KBM-7 (cell line): Measurements from ENCODE around the gene ANXA1.
A peak's percentile ranks its signal among the peaks of the same experiment; 100 is the strongest.
"Not testable (repeated sequence)": the region's sequence is repeated elsewhere in the genome, so short reads cannot be mapped to it uniquely, and the experiment has no call there.

Experiments
- DNase-seq: peaks from one replicate; pipeline ENCODE4 v3.0.0-alpha.2; 2015
- in situ Hi-C: fragments of 300-500 bp; cut with MboI; formaldehyde crosslinking; loops from 2 replicates; pipeline ENCODE4 v1.14.3; 2020; ENCODE audit warnings: low sequenced_read_pairs, low pct_unique_long_range_greater_than_20kb, mixed read lengths

The ANXA1 gene

DNA sequence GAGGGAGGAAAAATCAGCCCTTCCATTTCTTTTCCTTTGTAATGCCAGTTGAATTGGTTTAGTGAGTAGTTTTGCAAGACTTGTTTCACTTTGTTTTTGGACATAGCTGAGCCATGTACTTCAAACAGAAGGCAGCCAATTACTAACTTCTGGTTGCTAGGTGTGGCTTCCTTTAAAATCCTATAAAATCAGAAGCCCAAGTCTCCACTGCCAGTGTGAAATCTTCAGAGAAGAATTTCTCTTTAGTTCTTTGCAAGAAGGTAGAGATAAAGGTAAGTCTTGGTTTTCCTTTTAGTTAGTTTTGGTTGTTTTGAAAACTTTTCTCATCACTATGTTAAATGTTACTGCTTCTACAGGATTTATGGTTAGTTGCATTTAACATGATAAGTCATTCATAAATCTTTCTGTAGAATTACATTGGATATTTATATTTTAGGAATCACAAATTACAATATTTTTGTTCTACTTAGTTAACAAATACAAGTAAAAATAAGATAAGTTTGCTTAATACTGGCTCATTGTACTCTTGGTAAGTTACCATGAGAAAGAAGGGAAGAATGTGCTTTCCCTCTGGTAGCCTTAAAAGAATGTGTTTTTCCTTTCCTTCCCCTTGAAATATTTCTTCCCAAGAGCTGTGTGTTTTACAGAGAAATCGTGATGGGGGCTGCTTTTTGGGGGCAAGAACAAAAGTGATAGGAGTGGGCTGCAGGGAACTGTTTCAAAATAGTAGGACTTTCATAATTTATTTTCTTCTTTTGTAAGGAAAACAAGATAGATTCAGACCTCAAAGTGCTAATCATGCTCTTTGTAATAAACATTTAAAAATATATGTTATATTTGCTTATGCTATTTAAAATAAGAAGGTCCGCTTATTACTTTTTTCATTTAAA lies at the start of gene ANXA1:
TSS of gene ANXA1 (plus strand) at position 213 of the 890 bp plus-strand sequence. CDS start 6,671 bp downstream, outside the sequence.
- DNase-seq = peak; percentile 58
- in situ Hi-C loops = no loop called here

DNA sequence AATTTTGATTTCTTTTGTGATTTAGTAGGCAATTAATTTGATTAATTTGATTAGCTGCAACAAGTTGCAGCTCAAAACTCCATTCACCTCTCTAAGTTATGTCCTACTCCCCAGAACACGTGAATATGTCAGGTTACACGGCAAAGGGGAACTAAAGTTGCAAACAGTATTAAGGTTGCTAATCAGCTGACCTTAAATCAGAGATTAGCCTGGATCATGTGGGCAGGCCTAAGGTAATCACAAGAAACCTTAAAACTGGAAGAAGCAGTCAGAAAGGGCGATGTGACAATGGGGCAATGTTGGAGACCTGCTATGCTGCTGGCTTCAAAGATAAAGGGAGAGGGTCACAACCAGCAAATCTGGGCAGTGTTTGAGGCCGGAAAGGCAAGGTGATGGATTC lies 47.3 kb upstream of the ANXA1 start:
- no peak for DNase-seq
- in situ Hi-C loops = no loop called here

GRCh38 chr9:73104921-73105320 lies 46.7 kb upstream of the ANXA1 start:
- DNase-seq = no peak
- in situ Hi-C loops = no loop called here

DNA sequence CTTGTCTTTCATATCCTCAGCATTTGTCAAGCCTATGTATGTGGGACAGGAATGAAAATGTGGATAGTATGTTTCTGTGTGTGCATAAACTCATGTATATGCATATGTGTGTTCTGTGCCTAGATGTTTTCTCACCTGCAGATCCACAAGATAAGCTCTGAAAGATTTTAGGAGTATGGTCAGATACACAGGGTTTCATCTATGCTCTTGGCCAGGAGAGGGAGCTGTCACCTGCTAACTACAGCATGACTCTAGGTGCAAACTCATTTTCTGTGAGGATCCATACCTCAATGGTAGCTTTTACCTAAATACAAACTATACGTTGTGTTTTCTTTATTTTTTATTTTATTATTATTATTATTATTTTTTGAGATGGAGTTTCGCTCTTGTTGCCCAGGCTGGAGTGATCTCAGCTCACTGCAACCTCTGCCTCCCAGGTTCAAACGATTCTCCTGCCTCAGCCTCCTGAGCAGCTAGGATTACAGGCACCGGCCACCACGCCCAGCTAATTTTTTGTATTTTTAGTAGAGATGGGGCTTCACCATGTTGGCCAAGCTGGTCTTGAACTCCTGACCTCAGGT lies 44.1 kb upstream of the ANXA1 start:
- in situ Hi-C loops = not testable (repeated sequence)
- peak; percentile 57 for DNase-seq

DNA sequence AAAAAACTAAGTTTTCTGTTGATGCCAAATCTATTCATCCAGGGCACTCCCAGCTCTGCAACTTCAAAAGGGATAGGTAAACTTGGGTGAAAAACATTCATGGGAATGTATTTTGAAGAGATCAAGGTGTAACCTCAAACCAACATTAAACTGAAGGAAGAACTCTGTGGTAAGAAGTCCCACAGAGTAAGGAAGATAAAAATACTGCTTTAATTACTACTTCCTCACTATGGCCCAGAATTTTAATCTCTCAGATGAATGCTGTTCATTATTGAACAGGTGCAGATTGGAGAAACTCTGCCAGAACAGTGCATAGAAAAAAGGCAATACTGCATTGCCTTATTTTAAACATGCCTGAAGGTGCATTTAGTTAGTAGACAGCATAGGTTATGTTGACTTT lies 37.6 kb upstream of the ANXA1 start:
- in situ Hi-C loops = no loop called here
- no peak for DNase-seq

- DNase-seq = no peak
- in situ Hi-C loops = no loop called here
Observed at GRCh38 chr9:73114958-73115357, 36.7 kb upstream of the ANXA1 start.

- in situ Hi-C loops = no loop called here
- no peak for DNase-seq
Observed at GRCh38 chr9:73116031-73116430, 35.6 kb upstream of the ANXA1 start.

- in situ Hi-C loops = no loop called here
- DNase-seq = no peak
Observed at GRCh38 chr9:73116880-73117279, 34.8 kb upstream of the ANXA1 start.

GRCh38 chr9:73118286-73118685 lies 33.4 kb upstream of the ANXA1 start:
- no peak for DNase-seq
- in situ Hi-C loops = no loop called here

DNA sequence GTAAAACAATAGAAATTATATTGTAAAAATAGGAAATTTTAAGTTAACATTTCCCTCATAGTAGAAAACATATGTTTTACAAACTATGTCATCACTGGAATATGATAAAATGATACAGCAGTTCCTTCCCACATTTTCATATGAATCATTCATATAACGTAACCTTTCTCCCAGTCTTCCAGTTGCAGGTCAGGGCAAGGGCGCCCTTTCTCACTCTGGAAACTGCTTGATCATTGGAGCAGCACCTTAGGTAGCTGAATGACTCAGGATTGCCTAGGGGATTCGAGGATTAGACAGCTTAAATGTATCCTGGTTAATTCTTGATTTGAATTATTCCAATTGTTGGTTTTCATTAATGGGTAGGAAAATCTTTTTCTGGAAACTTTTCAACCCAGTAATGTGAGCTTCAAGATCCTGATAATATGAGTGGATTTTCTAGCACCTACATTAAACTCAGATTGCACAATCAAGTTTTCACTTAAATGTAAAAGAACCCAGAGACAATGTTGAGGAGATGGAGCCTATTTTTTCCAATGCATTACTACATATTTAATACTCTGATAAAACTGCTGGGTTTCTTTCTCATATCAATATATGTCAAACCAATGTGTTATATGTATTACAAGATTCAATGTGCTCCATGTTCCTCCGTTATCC lies 32.6 kb upstream of the ANXA1 start:
- DNase-seq = no peak
- in situ Hi-C loops = no loop called here

GRCh38 chr9:73121375-73121935 lies 30.2 kb upstream of the ANXA1 start:
- DNase-seq = no peak
- in situ Hi-C loops = no loop called here

- in situ Hi-C loops = no loop called here
- no peak for DNase-seq
Observed at GRCh38 chr9:73125651-73126050, 26.0 kb upstream of the ANXA1 start.

GRCh38 chr9:73129941-73130685 lies 21.6 kb upstream of the ANXA1 start:
- in situ Hi-C loops = no loop called here
- no peak for DNase-seq

DNA sequence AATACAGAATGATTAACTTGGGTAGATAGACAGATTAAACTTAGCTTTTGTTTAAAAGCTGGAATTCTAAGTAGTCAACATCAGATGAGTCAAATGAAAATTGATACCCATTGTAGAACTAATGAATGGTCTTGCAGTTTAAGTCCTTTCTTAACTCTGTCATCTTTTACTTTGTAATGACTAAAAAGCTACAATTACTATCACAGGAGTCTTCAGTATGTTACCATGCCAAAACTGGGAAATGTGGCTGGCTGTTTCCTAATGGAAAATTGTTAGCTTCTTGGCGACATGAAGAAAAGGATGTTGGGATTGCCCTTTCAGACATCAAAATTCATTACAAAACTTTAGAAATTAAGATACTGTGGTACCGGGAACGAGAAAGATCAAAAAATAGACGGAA lies 20.2 kb upstream of the ANXA1 start:
- no peak for DNase-seq

DNA sequence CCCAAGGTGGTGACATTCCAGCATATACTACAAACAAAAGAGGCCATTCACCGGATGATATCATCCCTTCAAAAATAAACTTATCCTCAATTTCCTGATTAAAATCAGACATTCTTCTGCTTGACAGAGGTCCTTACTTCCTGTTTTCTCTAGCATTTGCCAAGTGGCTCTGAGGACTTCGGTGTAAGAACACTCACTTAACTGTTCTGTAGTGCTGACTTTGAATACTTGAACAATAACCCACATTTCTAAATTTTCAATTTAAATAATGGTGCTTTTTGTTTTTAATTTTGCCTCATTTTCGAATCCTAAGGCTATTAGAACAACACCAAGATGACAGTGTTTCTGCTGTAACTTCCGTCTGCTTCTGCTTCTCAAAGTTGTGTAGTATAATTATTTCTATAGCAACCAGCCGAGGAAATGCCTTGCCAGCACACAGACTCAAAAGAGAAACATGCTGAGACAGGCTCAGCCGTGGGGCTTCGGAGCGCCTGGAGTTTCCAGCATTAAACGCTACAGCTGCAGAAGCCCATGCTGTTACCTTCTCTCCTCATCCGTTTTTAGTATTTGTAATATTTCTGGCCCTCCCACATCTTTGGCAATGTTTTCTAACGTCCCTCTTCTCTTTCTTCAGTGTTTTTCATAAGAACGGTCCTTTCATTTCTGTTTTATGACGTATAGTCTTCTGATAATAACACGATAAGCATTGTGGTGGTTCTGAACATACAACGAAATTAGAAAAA lies 19.5 kb upstream of the ANXA1 start:
- DNase-seq = peak; percentile 95
- in situ Hi-C loops = no loop called here

More for the DNA sequence above, 20.2 kb upstream of the ANXA1 start:
- in situ Hi-C loops = no loop called here

DNA sequence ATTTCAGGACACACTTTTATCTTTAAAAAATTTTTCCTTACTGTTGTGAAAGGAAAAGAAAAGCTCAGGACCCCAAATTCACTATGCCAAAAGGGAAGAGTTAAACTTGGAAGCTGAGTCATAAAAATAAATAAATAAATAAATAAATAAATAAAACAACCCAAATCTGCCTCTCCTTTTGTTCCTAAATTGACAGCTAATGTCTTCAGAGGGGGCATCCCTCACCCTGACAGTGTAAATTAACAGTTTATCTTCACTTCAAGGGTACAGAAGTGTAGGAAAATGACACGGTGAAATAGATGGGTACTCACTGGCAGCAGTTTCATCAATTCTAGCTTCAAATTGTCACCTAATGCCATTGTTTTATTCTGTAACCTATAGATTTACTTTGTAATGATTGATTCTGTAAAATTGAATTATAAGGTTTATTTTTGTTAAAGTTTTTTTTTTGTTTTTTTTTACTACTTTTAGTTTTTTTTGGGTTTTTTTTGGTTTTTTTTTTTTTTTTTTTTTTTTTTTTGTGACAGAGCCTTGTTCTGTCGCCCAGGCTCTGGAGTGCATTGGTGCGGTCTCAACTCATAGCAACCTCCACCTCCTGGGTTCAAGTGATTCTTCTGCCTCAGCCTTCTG lies 18.5 kb upstream of the ANXA1 start:
- no peak for DNase-seq
- in situ Hi-C loops = no loop called here

- DNase-seq = no peak
- in situ Hi-C loops = no loop called here
Observed at GRCh38 chr9:73133921-73134407, 17.7 kb upstream of the ANXA1 start.

DNA sequence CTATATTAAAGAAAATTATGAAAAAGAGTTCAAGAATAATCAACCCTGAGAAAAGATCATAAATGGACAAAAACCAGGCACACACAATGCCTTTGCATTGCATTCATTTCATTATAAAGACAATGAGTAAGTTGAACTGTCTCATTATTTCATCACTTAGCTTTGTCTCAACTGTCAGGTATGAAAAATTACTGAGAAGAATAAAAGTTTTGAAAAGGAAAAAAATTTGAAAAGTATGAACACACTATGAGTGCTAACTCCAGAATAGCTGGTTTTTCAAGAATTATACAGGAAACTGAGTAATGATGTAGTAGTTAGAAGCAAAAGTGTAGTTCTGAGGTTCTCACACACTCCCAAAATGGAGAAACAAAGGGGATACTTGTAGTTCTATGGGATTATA lies 16.3 kb upstream of the ANXA1 start:
- DNase-seq = no peak
- in situ Hi-C loops = no loop called here
